MV-4-11 (cell line): ENCODE data around the gene HSF2BP.
"Not testable (repeated sequence)": the region's sequence is repeated elsewhere in the genome, so short reads cannot be mapped to it uniquely, and the experiment has no call there.

Experiments used
- DNase-seq: peaks from one replicate; lab custom pipeline; 2025; lab: John Stamatoyannopoulos, UW

Gene HSF2BP

DNA sequence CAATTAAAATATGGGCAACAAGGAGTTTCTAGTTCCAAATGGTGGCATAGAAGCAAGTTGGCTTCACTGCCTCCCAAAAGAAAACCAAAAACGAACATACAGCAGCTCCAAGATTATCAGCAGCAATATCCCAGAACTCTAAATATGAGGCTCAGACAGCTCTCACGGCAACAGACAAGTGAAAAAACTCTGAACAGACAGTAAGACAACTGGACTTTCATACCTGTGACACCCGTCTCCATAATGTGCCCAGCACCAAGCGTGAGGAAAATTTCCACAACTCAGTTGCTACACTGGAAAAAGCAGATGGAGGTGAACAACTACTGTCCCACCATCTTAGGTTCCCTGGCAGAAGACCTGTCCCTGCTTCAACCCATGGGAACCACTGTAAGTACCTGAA lies 39.9 kb downstream of the HSF2BP start:
- no peak for DNase-seq

DNA sequence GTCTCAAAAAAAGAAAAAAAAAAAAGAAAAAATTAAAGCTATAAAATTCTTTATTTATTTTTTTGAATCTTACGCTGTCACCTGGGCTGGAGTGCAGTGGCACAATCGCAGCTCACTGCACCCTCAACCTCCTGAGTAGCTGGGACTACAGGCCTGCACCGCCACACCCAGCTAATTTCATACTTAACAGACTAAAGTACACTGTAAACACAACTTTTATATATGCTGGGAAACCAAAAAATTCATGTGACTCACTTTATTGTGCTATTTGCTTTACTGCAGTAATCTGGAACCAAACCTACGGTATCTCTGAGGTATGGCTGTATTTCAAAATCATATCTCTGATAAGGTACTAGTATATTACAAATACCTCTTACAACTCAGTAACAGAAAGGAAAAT lies 40.3 kb downstream of the HSF2BP start:
- no peak for DNase-seq

DNA sequence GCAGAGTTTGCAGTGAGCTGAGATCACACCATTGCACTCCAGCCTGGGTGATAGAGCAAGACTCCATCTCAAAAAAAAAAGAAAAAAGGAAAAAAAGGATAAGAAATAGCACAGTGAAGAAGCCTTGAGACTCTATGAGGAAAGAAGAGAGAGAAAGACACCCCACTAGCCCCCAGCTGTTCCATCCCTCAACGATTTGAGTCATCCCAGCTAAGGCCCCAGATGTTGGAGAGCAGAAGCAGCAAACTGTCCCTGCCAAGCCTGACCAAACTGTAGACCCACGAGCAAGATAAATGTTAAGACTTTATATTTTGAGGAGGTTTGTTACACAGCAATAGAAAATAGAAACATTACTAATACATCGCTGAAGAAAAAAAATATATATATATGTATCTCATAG lies 42.4 kb downstream of the HSF2BP start:
- not testable (repeated sequence) for DNase-seq

DNA sequence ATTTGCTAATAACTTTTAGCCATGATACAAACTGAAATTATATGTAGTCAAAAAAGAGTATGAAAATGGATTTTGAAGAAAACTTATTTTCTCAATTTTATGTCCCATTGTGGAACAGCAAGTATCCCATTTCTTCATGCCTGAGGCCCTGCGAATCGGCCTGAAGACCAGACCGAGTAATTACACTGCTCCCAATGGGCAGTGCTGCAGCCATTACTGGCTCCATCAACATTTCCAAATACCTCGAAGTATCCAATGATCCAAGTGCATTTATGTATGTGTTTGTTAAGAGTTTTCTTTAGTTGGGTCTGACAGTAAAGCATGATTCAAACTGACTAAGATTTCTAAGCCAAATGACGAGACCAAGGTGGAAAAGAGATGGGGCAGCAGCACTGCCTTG lies 44.4 kb downstream of the HSF2BP start:
- DNase-seq, result no peak

DNA sequence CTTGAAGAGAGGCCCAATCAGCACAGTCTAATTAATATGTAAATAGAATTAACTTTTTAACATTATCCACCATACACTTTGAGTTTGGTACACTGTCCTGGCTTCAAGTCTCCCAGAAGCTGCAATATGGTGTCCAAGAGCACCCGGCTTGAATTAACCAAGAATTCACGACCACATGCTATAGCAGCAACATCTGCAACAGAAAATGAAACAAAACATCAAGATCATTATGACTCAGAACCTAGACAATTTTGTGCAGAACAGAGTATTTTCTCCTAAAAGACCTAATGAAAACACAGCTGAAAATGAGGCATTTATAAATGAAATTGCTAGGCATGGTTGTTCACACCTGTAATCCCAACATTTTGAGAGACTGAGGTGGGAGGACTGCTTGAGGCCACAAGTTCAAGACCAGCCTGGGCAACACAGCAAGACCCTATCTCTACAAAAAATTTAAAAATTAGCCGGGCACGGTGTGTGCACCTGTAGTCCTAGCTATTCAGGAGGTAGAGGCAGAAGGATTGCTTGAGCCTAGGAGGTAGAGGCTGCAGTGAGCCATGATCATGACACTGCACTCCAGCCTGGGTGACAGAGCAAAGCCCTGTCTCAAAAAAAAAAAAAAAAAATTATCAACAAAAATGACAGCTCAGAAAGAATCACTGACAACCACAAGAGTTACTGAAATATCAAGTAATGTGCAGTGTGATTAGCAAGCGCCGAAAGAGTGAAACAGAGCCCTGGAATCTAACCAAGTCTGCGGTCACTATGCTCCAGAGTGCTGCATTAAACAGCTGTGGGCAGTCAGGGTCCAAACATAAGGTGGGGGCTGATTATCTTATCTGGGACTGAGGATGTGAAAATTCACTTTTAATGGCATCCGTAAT lies 45.3 kb downstream of the HSF2BP start:
- DNase-seq, result peak; percentile 1

DNA sequence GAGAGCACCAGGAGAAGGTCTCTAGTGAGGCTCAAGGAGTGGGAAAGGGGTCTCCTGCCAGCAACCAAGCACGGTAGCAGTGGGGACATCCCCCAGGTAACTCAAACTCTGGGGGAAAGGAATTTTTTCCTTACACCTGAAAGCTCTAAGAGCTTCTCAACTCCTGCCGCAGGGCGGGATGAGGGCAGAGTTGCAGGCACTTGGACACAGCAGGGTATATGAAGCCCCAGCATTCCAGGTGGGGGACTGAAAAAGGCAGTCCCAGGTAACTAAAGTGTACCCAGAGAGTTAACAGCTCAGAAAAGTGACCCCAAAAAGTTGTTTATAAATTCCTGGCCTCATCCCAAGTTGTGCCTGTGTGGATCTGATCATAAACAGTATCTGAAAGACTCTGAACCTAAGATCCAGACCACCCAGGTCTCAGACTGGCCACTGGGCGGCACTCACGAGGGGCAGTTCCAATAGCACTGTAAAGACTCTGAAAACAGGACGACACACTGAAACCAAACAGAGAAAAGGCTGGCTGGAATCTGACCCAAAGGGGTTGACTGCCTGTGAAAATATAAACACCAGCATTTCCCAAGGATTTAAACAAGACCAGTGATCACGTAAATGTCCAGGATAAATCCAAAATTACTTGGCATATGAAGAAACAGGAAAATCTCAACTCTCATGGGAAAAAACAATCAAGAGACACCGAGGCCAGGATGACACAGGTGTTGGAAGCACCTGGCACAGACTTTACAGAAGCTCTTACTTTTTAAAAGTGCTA lies 47.5 kb downstream of the HSF2BP start:
- DNase-seq, result peak; percentile 27

DNA sequence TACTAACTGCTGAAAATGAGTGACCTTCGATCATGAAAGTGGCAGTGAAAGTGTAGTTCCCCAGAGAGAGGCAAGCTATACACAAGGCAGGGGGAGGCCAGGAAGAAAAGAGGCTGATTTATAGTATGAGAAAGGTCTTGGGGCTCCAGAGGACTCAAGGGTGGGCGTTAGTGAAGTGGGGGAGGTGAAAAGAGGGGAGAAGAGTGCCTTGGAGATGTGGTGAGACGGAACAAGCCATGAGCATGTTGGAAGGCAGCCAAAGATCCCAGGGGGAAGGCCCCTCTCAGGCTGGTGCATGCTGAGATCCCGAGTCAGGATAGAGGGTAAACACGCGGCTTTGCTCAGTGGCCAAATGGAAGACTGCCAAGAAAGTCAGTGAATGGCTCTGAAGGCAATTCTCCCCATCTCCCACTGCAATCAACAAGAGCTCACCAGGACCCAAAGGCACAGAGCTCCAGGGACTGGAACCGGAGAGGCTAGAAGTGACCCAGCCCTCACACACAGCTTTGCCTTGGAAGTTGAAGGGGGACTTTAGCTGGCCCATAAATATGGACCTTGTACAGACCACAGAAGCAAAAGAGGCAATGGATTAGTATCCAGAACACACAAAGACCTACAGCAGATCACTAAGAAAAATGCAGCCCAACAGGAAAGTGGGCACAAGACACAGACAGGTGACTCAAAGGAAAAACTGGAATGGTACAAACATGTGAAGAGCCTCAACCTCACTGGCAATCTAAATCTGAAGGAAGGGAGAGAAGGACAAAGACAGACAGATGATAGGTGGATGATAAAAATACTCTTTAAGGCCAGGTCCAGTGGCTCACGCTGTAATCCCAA lies 49.6 kb downstream of the HSF2BP start:
- no peak for DNase-seq

DNA sequence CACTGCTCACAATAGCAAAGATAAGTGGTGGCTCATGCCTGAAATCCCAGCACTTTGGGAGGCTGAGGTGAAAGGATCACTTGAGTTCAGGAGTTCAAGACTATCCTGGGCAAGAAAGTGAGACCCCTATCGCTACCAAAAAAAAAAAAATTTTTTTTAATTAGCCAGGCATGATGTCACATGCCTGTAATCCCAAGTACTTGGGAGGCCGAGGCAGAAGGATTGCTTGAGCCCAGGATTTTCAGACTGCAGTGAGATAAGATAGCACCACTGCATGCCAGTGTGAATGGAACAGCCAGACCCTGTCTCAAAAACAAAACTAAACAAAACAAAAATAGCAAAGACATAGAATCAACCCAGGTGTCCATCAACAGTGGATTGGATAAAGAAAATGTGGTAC lies 50.6 kb downstream of the HSF2BP start:
- no peak for DNase-seq

DNA sequence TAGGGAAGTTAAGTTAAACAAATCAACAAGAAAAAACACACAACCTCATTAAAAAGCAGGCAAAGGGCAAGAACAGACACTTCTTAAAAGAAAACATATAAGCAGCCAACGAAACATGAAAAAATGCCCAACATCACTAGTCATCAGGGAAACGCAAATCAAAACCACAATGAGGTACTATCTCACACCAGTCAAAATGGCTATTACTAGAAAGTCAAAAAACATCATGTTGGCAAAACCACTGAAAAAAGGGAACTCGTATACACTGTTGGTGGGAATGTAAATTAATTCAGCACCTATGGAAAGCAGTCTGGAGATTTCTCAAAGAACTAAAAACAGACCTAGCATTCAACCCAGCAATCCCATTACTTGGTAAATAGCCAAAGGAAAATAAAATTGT lies 51.1 kb downstream of the HSF2BP start:
- DNase-seq, result peak; percentile 56

DNA sequence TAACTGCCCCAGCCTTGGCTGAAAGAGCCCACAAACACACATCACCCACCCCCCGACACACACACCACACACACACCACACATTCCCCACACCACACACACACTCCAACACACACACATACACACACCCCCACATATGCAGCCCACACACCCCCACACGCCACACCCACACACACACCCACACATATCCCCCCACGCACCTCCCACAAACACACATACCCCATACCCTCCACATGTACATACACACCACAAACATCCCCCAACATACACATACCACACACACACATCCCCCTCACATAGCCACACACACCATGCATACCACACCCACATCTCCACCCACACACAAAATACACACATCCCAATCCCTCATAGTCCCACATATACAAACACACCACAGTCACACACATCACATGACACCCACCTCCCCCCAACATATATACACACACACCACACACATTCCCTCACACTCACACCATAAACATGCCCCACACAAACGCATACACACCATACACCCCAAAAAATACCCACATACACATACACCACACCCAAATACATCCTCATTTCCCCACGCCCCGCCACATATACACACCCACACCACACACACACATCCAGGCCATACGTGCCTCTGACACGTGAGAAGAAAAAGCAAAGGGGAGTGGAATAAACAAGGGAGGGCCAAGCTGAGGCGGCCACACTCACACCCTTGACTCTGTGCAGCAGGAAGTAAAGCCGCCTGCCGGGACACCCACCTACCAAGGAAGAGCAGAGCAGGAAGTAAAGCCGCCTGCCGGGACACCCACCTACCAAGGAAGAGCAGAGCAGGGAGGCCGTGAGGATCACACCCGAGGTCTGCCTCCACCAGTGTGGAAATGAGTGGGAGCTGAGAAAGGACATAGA lies 53.7 kb downstream of the HSF2BP start:
- DNase-seq, result no peak

DNA sequence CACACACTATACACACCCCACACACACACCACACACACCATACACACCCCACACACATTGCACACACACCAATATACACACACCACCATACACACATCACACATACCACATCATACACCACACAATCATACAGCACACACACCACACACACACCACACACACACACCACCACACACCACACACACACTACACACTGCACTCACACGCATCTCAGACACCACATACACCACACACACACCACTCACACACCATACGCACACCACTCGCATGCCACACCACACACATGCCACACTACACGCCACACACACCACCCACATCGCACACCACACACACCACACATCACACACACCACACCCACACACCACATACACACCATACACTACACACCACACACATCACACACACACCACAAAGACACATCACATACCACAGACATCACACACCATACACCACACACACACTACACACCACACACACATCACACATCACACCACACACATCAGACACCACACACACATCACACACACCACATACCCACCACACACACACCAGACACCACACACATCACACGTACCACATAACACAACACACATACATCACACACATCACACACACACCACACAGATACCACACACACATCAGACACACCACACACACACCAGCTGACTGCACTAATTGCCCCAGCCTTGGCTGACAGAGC lies 54.6 kb downstream of the HSF2BP start:
- DNase-seq, result no peak

DNA sequence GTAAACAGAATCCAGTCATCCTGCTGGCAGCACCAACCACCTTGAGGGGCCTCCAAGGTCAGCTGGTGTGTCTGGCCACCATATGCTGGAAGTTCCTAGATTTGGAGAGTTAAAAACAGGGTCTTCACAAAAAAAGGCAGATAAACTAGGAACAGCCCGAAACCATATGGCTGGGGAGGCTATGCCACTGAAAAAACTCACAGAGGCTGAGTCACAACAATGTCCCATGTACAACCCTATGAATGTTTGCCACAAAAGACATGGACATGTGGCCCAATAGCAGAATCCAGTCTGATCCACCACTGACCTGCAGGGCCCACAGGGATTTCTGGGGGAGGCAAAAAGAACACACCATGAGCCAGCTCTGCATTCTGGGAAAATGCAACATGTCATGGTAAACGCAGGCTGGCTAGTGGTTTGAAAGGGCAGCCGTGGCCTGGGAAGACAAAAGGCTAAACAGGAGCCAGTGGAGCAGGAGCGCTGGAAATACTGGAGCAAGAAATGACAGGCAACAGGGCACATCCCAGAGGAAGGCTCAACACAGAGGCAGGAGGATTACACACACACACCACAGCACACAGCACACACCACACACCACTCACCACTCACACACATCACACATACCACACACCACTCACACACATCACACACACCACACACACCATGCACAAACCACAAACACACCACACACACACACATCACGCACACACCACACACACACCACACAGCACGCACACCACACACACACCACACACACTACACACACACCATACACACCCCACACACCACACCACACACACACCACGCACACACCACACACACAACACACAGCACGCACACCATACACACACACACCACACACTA lies 55.4 kb downstream of the HSF2BP start:
- DNase-seq, result peak; percentile 3

DNA sequence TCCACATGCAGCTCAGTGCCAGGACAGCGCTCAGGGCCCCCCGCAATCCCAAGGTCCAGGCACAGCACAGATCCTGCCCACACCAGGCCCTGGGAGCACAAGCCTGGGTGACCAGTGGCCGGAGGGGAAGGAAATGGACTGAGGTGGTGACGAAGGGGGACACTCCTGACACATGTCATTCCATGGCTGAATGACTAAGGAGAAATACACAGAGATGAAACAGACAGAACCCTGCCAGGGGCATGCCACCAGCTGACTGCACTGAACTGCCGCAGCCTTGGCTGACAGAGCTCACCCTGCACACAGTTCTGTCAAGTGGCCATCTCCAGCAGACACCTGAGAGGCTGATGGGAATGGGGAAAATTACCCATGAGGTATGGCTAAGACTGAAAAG lies 56.1 kb downstream of the HSF2BP start:
- DNase-seq, result no peak

DNA sequence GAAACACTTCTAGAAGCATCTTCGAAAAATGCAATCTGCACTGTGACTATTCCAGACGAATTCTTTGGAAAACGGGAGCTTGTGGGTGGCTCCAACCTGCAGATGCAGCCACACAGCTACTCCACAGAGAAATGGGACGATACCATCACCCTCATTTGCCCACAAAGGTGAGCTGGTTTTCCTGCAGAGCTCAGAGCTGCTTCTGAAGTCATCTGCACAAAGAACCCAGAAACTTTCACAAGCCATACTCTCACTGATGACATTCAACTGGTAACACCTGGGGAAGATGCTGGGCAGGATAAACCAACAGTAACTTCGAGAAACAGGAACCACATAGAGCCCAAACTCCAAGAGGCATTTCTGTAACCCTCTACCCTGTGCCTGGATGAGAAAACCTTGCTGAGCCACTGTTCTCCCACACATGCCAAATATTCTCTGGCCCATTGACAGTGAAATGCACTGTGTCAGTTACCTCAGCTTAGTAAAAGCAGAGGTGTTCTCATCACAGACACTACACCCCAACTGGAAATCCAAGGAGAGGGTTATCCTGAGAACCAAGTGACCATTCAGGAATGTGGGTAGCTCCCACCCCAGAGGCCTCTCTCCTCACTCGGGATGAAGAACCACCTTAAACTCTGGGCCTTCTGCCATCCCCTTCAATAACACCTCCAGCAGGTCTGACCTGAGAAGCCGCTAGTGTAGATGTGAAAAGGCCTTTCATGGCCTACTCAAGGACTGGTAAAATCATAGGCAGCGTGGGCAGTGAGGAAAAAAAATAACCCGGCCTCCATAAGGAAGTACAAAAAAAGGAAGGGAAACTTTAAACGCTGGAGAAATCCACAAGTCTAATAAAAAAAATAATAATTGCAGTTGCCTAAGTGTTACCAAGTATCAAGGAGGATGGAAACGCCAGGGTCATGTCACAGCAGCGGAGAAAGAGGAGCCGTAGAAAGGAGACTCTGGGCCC lies 56.7 kb downstream of the HSF2BP start:
- peak; percentile 56 for DNase-seq

DNA sequence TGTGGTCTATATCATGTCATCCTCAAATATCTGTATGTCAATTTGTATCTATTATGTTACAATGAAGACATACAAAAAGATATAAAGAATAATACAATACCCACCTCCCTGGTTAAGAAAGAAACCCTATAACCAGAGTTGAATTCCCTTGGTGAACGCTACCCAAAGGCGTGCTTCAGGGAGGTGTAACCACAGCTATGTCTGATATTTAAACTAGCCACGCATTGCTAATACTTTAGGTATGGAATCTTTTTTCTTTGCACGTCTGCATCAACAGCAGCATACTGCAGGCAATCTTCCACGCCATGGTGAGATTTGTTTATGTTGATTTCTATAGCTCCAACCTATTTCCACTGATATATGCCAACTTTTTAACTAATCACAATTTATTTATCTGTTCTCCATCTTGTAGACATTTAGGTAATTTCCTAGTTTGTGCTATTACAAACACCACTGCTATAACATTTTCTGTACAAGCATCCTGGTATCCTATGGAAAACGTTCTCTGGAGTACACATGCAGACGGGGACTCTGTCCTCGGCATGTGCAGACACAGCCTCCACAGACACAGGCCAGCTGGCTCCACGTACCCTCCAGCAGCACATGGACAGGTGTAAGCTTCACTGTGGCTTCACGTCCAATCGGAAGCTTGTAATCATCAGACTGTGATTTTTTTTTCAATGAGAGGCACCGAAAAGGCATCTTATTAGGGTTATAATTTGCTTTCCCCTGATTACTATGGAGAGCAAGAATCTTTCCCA lies 58.5 kb downstream of the HSF2BP start:
- DNase-seq, result no peak

DNA sequence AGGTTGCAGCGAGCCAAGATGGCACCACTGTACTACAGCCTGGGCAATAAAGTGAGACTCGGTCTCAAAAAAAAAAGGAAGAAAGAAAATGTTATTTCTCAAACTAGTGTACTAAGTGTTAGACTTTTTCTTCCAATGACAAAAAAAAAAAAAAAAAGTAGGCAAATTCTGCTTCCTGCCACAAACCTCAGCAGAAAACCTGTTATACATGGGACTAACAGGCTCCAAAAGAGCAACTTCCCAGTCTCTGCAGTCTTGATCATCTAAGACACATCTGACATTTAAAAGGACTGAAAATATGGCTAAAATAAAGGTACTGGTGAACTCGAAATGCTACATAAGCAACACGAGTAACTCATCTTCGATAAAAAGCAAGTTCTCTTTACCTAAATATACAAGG lies 59.6 kb downstream of the HSF2BP start:
- peak; percentile 13 for DNase-seq

DNA sequence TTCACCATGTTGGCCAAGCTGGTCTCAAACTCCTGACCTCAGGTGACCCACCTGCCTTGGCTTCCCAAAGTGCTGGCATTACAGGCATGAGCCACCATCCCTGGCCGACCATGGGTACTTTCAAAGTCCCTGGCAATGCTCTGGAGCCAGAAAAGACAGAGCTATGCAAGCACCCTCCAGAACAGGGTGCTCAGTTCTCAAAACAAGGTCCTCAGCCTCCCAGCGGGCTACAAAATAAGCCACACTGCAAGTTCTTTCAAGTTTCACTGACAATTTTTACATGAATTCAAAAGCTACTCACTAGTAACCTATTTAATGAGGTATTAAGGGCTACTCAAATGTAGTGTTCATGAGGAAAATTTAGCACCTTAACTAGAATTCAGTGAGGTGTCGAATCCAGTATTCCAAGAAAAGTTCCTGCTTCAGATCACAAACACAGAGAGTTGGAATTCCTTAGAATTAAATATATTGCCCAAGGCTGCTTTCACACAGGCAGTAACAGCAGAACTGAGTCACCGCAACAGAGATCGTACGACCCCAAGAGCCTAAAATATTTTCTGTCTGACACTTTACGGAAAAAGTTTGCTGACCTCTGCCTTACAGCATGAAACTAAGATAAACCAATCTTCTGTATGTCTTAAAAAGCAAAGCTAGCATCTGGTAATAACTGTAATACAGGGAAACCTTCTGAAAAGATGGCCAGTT lies 60.7 kb downstream of the HSF2BP start:
- DNase-seq, result no peak
